HG03469 (cell line): ENCODE data around the gene PAIP2B.
"Not testable (repeated sequence)": the region's sequence is repeated elsewhere in the genome, so short reads cannot be mapped to it uniquely, and the experiment has no call there.

Source experiments
- ATAC-seq: cut with Tn5 transposase; IDR thresholded peaks from one replicate; pipeline ENCODE4 v1.9.1; 2021; ENCODE audit warnings: mild to moderate bottlenecking, moderate library complexity, moderate number of reproducible peaks; ENCODE audit not compliant: unreplicated experiment

Gene PAIP2B, protein sequence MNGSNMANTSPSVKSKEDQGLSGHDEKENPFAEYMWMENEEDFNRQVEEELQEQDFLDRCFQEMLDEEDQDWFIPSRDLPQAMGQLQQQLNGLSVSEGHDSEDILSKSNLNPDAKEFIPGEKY

DNA sequence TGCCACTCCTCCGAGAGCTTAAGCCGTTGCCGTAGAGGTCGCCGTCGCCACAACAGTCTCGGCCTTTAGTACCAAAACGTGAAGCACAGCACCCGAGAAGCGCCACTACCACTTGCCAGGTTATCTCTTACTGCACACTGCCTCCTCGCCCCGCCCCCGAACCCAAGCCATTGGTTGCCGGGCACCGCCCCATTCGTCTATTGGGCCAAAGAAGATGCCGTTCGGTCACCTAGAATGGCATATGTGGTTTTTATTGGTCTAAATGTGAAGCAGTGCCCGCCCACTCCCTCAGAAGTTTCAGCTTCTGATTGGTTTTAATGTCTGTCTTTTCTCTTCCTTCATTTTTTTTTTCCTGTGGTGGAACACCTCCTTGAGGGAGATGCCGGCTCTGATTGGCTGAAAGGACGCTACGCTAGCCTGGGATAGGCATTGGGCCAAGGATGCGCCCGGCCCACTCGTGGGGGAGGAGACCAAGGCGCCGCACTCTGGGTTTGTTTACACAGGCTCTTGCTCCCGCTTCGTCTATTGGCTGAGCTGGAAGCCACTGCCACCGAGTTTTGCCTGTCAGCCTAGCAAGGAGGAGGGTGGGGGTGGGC is at the start of gene PAIP2B:
TSS of gene PAIP2B (minus strand) at position 139 of the 596 bp plus-strand sequence. CDS start 24,514 bp downstream, outside the sequence.
- peak; percentile 94 for ATAC-seq

DNA sequence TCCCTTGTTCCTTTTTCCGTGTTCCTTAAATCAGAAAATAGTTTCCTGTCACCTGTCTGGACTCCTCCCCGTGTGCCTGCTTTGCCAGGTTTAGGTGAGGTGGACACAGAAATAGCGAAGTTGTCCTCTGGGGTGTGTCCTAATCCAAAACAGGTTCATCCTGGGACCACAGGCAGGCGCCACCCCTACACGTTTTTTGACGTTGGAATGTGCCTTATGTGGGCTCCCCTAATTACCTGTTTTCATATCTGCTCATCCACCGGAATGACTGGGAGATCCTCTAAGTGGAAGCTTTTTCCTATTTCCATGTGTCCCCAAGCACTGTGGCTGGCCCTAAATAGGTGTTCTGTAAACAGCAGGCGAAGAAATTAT is 49.0 kb upstream of the PAIP2B start:
- no peak for ATAC-seq

DNA sequence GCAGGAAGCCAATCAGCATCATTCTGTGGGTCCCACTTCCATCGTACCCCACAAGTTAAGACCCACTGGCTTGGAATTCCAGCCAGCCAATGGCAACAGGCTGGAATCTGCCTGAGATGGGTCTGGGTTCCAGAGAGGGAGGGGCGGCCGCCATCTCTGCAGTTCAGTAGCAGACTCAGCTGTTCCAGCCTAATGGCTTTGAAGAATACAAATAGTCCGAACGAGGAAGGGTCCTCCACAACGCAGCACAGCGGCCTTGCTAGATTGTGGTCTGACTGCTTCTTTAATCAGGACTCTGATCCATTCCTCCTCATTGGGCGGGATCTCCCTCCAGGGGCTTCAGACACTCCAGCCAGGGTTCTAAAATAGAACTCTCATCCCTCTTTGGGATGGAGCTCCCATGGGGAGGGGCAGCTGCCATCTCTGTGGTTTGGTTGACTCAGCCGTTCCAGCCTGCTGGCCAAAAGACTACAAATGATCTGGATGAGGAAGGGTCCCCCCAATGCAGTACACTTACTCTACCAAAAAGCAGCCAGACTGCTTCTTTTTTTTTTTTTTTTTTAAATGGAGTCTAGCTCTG is 42.7 kb upstream of the PAIP2B start:
- ATAC-seq = no peak

DNA sequence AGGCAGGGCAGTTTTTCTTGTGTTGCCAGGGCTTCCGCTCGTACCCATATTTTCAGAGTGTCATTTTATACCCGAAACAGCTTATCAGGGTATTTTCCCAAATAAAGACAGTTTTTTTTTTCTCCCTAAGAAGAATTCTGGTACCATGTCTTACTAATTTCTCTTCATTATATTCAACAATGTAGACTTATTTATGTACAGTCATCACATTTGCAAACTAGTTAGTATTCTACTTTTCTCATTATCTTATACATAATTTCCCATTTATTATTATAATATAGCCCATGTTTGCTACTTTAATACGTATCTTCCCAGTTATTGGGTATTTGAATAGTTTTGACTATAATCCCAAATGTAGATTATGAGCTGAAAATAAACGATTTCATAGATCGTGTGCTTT is 36.5 kb upstream of the PAIP2B start:
- ATAC-seq = no peak

DNA sequence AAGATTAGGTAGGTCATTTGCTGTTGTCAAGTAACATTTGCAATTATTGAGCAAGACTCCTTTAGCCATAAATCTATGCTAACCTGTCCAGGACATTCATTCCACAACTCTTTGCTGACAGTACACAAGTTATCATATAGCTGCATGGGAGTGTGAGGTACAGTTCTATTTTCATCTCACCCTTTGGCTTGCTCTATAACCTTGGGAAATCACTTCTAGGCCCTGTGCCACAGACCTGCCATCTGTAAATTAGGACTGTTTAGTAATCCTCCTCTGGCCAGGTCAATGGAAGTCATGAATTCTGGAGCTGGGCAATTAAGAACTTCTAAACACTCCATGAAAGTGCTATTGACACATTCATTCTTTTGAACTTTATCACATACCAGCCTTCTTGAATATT is 34.6 kb upstream of the PAIP2B start:
- no peak for ATAC-seq

DNA sequence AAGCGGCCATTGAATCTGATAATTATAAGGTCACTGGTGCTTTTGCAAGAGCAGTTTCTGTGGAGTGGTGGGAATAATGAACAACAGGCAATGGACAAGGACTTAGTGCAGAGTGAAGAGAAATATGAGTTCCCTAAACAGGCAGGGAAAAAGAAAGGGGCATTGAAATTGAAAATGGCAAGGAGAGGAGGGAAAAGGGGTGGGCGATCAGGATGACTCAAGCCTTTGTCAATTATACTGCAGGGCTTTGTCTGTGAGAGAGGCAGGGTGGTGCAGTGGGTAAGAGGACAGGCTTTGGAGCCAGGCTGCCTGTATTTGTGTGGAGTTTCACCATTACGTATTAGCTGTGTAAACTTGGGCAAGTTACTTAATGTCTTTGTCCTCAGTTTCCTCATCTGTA is 29.5 kb upstream of the PAIP2B start:
- ATAC-seq = no peak

DNA sequence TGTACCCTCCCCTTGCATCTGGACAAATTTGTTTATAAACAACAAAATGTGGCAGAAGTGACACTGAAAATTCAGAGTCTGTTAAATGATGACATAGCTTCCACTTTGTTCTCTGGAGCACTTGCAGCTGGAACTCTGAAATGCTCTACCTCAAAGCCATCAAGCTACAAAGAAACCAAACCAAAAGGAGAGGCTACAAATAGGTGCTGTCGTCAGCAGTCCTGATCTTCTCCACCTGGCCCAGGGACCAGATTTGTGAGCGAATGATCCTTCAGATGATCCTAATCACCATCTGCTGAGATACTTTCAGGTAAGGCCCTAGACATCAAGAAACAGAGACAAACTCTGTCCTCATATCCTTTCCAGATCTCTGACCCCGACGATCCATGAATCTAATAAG is 27.9 kb upstream of the PAIP2B start:
- no peak for ATAC-seq

DNA sequence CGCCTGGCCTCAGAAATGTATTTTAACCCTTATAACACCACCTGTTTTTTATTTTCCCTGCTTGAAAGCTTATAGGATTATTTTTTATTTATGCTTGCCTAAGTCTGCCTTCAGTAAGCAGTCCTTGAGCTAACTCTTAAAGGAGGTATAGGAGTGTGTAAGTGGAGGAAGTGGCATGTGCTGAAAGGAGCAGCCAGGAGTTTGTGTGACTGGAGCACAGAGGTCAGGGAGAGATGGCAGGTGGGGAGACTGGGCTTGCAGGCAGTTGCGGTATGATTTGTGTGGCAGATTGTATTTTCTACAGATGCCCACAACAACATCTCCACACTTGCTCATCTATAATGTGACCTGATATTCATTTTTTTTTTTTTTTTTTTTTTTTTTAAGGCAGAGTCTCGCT is 27.2 kb upstream of the PAIP2B start:
- ATAC-seq = no peak

DNA sequence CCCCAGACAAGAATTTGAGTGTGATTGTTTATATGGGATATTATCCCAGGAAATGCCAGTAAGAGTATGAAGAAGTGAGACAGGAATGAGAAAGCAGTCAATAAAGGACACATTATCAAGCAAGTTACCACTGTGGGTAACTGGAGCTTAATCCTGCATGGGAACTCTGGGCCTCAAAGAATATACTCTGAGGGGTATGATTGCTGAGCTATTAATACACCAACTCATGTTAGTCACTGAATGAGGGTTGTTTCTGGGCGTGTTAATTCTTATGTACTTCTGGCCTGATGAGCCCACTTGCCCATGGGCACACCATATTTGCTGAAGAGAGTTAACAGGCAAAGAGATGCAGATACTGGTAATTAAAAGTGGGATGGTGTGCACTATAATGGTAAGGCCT is 26.6 kb upstream of the PAIP2B start:
- no peak for ATAC-seq

DNA sequence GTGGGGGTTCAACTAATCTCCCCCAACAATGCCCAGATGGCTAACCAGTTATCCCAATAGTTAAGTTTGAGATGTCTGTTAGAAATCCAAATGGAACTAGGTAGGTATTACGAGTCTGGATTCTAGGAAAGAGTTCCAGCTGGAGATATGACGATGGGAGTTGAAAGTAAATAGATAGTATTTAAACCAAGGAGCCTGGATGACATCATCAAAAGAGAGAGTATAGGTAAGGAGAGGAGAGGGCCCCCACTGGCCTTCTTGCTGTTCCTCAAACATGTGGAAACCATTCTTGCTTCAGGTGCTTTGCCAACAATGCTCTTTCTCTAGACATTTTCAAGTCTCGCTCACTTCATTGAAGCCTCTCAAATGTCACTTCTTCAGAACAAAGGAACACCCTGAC is 26.0 kb upstream of the PAIP2B start:
- ATAC-seq = no peak

DNA sequence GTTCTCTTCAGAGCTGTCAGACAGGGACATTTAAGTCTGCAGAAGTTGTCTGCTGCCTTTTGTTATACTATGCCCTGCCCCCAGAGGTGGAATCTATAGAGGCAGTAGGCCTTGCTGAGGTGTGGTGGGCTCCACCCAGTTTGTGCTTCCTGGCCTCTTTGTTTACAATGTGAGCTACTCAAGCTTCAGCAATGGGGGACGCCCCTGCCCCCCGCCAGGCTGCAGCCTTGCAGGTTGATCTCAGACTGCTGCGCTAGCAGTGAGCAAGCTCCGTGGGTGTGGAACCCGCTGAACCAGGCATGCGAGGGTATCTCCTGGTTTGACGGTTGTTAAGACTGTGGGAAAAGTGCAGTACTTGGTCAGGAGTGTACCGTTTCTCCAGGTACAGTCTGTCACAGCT is 24.0 kb upstream of the PAIP2B start:
- ATAC-seq = no peak

DNA sequence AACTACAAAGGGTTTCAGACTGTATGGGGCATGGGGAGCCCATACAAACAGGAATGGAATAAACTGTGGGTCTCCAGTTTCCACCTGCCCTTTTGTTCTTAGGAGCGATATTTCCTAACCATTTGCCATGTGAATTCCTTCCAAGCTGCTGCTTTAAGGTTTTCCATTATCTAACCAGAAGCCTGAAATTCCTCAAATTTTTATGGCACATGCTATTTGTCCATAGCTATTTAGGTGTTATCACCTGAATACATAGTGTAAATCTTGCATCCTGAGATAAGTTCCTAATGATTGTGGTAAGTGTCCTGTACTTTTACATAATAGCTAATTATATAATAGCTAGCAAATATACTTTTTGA is 17.4 kb upstream of the PAIP2B start:
- no peak for ATAC-seq

DNA sequence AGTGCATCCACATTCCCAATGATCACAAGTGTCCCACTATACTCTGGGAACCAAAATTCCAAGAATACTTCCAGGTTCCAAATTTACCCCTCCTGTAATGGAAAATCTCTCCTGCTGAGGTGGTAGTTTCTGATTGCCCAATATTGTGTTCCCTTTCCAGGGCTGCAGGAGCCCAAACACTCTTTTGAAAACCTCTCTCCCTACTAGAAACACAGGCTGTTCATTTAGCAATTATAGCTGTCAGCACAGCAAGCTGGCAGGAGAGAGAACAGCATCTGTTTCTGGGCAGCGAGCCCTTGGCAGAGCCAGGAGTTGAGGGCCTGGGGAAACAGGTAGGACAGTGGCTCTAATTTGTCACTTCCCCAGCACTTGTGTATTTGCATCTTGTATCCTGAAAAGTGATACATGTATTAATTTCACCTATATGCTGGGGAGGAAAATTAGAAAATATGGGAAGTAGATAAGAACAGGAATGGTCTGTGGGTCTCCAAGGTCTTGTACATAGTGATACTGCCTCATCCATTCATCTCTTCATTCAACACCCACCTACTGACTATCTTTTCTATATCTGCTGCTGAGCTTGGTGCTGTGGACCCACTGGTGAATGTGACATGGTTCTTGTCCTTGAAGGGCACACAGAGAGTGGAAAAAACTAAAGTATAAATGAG is 16.9 kb upstream of the PAIP2B start:
- ATAC-seq = no peak

DNA sequence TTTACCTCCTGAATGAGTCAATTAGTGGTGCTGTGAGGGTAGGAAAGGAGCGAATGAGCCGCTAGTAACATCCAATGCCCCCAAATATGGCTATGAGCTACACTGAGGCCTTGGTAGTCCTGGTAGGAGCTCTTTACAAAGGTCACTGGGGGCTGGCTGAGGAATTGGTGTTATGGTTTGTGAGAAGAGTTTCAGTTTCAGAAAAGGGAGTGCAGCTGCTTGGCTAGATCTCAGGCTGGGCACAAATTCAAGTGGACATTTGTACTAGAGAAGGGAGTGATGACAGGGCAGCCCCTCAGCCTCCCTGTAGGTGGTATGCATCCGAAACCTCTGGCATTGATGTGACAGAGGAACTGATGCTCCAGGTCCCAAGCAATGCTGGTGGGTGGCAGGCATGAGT is 13.9 kb upstream of the PAIP2B start:
- no peak for ATAC-seq

DNA sequence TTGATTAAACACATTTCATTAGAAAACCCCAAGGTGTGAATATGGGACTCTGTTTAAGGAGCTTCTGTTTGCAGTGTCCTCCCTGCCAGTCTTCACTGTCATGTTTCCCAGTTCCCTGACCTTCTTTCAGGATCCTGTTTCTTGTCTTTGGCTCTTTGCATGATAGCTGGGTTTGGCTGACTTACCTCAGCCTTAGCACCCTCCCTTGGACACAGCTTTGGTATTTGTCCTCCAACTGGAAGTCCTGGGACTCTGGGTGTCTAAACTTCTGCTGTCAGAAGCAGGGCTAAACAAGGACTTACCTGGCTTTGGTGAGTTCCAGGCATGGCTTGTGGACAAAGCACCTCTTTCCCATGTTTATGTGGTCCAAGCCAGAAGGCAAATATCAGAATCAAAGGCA is 11.2 kb upstream of the PAIP2B start:
- ATAC-seq = no peak

DNA sequence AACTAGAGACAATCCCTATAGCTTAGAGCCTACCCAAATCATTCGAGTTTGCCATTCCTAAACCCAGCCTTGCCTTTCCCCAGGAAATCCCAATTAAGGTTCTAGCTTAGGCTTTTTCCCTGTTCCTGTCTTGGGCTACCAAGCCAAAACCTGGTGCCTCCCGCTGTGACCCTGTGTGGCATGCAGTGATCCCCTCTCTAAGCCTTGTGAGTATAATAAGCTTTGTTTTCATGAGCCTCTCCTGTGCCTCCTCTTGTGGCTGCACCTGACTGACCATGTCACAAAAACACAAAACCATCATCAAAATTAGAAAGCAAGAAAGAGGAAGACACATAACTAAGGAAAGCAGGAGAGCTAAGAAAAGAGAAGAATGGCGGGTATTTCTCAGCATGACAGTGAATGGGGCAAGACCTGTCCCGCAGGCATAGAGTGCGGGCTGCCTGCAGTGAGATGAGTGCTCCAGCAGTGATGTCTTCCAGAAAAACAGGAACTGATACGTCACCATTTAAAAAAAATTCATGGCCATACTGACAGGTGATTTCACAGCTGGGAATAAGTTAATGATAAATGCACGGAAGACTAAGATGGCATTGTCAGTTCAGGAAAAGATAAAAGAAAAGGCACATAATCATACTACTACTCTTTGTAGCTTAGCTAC is 9.2 kb upstream of the PAIP2B start:
- ATAC-seq = no peak

DNA sequence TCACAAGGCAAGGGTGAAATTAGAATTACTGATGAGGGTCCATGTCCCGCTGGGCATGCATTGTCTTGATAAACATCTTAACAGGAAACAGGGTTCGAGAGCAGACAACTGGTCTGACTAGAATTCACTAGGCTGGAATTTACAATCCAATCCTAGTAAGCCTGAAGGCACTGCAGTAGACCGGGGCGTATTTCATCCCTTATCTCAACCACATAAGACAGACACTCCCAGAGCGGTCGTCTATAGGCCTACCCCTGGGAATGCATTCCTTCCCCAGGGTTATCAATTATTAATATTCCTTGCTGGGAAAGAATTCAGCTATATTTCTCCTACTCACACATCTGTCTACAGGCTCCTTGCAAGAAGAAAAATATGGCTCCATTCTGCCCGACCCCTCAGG is 6.2 kb upstream of the PAIP2B start:
- ATAC-seq = not testable (repeated sequence)

DNA sequence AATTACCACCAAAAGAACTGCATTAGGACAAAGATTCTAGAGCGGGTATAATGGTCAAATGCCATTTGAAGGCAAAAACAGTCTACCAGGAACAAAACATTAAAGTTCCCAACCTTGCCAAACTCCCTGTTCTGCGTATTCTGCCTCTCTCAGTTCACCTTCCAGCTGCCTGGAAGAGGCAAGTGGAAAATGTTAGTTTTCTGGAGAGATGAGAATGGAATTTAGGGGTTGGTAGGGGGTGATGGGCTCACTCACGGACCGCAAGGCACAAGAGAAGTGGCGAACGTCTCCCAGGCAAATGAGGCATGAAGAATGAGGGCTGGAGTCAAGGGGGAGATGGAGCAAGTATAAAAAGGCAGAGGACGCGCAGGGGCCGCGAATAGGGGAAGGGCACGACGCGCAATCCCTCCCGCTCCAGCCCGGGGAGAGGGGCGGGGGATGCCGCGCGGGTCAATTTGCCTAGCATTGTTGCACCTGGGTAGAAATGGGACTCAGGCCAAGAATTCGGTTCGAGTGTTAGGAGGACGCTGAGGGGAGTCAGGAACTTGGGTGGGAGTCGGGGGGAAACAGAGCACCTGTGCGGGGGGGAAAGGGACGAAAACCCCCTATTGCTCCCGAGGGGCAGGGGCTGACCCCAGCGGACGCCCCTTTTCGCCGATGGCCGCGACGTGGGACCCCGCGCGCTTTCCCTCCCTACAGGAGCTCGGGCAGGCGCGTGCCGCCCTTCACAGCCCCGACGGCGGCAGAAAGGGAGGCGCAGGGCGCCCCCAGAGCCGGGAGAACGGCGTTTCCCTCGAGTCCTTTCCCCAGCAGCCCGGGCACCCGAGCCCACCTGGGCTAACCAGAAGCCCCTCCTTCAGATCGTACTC is 573 bp downstream of the PAIP2B start:
- ATAC-seq = no peak

DNA sequence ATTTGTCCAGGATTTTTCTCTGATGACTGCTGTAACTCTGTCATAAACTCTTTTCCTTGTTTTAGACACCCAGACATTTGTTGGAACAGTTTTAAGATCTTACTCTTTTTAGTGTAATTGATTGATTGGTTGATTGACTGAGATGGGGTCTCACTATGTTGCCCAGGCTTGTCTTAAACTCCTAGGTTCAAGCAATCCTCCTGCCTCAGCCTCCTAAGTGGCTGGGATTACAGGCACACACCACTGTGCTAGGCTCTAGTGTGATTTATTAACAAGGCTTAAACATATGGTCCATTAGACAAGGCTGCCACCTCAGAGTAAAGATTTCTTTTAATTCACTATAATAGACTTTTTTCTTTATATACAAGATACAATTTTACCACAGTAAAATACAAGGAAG is 2.0 kb downstream of the PAIP2B start:
- ATAC-seq = no peak

DNA sequence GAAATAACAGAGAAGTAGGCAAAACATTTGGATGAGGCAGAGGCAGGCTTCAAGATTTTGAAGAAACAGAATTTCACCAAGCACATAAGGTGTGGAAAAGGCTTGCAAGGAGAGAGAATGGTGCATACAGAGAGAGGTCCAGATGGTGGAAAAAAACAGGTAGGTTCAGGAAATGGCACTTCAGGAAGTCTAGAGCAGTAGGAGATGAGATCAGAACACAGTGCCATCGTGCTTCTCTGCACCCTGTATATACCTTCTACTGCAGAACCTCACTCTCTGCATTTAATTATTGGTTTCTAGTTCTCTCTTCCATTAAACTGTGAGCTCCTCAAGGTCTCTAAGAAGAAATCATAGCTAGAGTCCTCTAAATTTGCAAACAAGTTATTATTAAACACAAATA is 2.4 kb downstream of the PAIP2B start:
- ATAC-seq = no peak

DNA sequence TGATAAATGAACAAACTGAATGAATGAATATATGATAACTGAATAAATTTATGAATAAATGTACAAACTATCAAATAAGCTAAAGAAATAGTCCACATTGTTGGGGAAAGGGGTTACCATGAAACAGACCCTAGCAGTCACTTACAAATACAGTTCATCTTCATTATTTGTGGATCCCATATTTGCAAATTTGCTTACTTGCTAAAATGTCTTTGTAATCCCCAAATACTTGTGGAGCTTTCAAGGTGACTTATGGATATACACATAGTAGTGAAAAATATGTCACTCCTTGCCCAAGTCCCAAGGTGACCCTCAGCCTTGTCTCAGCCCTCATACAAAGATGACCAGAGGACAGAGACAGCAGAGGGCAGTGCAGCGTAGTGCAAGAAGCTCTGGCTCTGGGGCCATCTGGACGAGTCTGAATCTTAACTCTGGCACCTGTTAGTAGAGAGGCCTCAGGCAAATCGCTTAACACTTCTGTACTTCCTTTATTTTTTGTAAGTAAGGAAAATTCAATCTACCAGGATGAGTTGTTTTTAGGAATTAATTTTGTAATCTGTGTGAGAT is 3.1 kb downstream of the PAIP2B start:
- ATAC-seq = no peak
